HG03565 (cell line): ENCODE measurements around the gene ERBB4.

Experiments used
- ATAC-seq: cut with Tn5 transposase; IDR thresholded peaks from one replicate; pipeline ENCODE4 v1.9.1; 2021; ENCODE audit warnings: mild to moderate bottlenecking, moderate library complexity; ENCODE audit not compliant: unreplicated experiment

ERBB4 gene

DNA sequence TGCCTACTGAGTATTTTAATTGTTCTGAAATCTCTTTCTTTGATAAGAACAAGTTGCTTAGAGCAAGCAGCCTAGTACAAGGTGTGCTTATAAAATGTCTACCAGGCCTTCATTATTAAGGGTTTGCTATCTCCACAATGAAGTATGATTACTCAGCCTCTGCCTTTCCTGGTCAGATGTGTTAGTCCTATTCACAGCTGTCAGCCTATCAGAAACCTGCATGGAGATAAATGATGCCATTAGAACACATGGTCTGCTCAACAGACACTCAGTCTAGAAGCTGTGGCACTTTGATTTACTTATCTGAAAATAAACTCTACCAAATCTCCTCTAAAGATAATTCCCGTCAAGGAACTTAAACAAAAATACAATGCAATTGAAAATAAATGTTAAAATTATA, 448.7 kb downstream of the ERBB4 start:
- no peak for ATAC-seq

DNA sequence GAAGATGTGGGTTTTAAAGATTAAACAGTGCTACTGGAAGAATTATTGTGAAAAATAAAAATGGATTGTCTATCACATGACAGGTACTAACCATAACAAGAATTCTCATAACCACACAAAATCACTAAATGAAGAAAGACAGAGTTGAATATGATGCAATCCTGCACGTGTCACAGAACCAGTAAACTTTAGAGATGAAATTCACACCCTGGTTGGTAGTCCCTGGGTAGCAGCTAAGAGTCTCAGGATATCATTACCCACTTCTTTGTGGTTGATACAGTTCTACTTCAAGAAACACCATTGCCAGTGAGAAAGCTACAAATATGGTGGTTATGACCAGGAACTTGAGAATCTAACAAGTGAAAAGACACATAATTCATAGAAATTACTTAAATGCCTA, 450.2 kb downstream of the ERBB4 start:
- no peak for ATAC-seq

DNA sequence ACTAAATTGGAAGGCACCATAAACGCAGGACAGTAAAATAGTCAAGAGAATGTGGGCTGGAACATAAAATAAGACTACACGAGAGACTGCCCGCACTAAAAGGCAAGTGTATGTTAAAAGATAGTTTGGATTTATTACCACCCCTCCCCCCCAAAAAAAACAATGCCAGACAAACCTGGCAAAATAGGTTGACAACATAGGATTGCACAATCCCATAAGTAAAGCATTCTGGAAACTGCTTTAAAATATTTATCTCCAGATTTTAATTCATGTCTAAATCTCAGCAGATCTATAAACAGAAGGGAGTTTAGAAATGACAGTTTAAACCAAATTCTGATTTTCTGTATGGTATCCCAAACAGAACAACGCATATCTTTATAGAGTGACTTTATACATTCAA, 455.1 kb downstream of the ERBB4 start:
- no peak for ATAC-seq

DNA sequence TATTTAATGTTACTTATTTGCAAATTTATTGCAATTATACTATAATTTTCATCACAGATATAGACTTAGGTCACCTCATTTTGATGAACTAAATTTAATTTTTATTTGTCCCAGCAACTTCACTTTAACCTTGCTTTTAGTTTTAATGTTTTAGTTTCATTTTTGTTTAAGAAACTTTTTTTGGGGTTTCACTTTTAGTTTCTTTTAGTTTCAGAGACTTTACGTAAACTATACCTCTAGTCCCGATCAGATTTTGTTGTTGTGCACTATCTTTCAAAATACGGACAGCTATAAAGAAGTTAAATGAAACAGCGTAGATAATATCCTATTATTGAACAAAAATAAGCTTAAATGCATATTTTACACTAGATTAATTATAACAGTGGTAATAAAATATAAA, 460.5 kb downstream of the ERBB4 start:
- peak; percentile 76 for ATAC-seq

DNA sequence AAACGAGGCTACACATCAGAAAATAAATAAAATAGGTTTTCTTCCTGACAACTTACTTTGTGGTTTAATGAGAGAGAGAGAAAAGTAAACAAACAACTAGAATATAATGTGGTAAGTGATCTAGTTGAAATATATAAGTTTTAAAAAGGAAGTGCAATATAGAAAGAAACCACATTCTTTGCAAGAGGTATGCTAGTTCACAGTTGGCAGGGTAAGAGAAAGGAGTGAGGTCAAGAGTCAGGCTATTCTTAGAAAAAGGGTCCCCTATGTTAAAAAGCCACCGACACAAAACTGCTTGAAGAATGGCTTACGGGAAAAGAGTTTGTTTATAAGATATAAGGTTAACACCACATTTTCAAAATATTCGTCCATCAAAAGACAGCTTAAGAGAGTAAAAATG, 462.1 kb downstream of the ERBB4 start:
- ATAC-seq = no peak

DNA sequence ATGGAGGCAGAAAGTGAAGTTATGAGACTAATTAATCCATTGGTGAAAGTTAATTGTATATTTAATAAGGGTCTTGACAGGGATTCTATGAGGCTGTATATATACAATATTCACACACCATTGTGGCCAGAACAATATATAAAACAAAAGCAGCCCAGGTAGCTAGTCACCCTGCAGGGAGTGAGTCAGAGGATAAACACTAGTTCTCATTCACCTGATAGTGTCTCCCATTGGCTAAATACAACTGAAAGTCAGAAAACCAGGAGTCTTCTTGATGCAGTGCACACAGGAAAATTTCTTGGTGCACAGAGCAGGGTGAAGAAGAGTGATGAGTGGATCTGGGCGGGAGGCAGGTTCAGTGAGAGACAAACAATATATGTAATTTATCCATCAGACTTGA, 465.2 kb downstream of the ERBB4 start:
- no peak for ATAC-seq

DNA sequence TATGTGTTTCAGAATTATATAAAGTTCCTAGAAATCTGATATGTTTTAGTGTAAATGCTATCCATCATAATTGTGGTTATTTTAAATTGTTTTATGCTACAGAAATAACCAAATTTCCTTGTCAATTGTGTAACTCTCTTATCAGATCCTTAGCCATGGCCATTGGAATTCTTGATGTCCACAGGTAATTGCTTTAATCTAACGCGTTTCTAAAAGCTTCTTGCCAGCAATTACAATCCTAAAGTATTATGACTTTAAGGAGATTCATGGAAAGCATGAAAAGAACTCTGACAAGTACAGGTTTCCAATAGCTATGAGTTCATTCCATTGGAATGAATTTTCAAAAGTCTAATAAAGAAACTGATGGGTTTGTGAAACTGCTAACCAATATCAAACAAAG, 472.1 kb downstream of the ERBB4 start:
- no peak for ATAC-seq

DNA sequence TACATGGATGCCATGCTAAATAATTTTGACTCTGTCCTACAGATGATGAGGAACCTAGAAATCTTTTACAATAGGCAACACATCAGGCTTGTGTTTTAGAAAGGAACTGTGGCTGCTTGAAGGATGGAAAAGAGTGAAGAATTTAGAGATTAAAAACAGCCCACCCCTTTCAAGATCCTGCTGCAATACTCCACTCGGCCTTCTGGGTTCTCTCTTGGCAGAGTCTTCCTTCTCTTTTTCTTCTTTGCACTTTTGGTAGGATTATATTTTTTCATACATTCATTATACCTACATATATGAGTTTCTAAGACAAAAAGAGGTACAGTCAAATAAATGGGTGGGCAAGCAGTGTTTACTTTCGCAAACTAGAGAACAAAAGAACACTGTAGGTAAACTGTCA, 474.3 kb downstream of the ERBB4 start:
- ATAC-seq = no peak

DNA sequence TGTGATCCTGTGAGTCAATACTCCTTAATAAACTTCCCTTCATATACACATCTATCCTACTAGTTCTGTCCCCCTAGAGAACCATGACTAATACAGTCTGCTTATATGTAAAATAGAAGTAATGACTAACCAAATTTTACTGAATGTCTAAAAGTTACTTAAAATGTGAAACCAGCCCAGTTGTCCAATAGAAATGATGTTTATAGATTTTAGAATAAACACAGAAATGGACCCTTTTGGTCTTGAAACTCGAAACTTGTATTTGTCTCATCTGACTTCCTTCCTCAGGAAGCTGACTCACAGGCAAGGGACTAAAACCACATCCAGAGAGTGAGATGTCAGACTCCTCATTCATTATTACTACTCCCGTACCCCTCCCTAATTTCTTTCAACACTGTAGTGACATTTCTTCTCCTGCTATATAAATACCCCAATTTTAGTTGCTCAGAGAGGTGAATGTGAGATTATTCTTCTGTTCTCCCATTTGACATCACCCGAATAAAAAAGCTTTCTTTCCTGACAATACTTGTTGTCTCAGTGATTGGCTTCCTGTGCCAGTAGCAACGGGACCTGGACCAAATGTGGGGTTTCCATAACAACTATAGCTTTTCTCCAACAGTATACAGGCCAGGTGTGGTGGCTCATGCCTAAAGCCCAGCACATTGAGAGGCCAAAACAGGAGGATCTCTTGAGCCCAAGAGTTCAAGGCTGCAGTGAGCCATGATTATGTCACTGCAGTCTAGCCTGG, 486.0 kb downstream of the ERBB4 start:
- peak; percentile 60 for ATAC-seq

DNA sequence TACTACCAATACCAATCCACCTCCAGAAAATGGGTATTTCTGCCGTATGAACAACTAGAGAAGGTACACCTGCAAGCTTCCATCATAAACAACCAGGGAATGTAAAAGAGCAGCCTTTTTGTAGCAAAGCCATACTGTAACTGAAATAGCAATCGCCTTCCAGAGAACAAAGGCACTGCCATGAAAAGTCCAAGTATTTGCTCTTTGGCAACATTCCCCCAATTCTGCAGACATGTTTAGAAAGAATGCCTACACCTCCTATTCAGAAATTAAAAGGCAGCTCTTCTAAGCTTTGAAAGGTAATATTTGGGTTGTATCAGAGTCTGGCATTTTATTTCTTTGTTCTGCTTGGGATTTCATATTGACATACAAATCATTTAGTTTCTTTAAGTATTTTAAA, 487.7 kb downstream of the ERBB4 start:
- no peak for ATAC-seq

DNA sequence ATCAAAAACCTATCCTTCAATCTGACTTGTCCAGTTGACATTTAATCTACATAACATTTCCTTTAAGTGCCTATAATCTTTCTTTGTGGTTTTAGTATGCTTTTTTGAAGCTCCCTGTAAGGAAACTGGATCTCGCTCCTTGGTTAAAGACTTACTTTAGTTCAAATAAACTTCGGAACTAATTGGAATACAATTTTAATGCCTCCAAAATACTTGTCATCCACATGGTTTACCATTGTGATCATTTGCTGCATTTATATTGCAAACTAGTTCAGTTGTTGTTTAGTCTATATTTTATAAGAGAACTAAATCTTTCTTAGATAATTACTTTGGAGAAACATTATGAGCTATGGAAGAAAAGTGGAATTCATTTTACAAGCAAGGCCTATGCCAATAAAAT, 496.0 kb downstream of the ERBB4 start:
- ATAC-seq = no peak

DNA sequence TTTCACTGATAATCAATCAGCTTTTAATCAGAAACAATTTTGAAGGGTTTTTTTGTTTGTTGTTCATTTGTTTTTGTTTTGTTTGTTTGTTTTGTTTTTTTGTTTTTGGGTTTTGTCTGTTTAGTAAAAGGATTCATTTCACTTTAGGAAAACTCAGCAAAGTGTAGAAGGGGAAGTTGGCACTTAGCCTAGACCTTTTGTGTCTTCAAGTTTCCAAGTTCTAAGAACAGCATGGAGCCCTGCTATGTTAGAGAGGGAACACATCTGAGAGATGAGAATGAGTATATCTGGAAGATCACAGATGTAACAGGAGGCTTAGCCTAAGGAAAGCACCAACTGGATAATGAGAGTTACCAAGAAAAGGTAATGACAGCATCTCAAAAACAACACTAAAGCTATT, 501.5 kb downstream of the ERBB4 start:
- ATAC-seq = no peak

DNA sequence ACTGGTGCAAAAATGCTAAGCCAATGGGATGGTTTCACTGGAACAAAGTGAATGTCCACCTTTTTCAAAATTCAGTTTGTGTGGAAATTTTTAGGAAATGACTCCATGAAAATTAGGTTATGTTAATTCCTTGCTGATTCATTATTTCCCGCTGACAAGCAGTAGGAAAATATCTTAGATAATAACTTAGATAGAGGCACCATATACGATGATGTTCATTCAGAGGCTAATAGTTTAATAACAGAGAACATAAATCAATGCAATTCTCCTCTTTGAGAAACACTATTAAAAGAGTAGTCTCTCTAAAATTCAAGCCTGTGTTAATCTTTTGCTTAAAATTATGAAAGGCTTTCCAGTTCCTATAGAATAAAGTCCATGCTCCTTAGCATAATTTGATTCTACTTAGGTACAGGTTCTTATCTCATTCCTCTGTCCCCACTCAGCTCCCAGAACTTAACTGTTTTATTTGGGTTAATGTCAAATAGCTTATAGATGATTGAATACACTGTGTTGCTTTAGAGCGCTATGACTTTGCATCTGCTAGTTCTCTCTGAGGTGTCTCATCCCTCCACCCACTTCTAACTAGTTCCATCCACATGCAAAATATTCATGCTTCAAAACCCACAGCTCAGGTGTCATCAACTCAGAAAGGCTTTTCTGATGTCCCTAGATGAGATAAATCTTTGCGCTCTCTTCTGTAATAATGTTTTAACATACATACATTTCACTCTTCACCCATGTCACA, 503.6 kb downstream of the ERBB4 start:
- no peak for ATAC-seq

DNA sequence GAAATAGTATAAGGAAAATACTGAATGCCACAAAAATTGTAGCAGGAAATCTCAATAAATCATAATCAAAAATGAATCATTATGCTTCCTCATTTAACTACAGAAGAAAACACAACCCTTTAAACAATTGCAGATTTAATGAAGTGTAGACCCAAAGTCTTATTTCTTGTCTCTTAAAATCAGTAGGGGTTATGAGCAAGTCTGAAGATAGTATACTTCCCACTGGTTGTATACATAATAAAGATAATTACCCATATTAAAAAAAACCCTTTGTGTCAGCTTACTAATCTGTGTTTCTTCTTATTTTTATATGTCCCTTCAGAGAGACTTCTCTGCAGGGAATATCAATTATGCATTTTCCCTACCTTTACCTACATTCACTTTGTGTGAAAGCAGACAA, 504.7 kb downstream of the ERBB4 start:
- ATAC-seq = no peak

DNA sequence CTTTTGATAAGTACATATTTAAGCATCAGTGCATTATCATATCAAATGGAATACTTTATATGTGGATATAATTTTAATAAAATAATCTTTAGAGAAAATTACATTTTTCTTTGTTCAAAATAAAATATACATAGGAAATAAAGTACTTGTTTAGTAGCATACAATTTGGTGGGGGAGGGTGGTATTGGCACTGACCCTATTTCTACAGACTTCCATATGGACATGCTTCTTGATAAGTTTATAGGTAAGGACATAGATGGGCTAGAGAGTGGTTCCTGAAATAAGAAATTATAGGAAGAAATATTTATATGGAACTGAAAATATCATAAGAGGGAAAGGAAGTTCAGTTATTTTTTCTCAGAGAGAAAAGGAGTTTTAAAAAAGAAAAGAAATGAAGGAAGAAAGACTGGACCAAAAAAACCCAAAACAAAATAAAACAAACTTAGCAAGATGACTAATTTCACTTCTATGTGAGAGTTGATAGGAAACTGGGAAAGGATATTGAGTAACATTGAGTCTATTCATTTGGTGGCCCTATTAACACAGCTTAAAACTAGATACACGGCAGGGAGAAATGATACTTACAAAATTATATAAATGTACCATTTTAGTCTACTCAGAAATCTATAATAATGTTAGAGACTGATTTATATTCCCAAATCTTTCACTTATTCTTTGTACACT, 505.9 kb downstream of the ERBB4 start:
- ATAC-seq = no peak

DNA sequence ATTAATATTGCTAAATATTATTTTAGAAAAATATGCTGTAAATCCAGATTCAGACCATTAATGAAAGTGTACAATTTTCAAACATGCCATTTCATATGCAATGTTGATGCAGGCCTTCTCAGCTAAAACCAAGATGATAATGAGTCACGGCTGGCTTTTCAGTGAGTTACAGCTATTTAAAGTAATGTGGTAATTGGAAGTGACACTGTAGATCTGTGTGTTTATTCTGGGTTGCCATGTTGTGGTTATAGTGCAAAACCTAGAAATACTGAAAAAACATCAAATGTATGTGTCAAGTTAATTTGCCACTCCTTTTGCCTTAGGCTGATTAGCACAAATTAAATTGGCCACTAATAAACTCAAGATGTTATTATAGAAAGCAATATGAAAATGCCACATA, 506.6 kb downstream of the ERBB4 start:
- ATAC-seq = no peak

DNA sequence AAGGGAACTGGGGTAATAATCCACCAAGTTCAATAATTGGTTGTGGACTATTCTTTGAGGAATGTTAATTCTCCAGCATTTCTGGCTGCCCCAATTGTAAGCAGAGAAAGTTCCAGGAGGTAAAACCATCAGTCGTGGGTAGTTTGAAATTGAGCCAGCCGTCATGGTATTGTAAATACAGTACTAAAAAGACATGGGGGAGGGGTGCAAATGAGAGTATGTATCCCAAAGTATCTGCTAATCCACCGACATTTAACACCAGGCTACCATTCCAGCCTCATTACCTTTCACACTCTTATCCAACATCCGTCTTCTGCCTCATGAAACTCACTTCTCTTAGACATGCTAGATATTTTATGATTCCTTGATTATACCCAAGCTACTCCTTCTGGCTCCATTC, 507.9 kb downstream of the ERBB4 start:
- no peak for ATAC-seq

DNA sequence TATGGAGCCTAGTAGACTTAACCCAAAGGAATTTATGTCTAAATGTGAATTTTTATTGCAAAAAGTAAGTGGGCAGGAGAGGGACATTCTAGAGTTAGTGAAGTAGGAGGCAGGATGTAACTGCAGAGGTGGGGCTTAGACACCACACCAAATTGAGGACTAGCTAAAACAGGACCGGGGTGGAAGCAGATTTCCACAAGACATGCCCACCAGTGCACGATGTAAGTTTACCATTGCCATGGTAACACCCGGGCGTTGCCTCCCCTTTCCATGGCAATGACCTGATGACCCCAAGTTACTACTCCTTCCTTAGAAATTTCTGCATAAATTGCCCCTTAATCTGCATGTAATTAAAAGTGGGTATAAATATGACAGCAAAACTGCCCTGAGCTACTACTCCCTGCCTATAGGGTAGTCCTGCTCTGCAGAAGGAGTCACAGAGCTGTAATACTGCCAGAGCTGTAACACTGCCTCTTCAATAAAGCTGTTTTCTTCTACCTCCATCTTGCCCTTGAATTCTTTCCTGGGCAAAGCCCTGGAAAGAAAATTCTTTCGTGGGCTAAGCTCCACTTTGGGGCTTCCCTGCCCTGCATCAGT, 509.7 kb downstream of the ERBB4 start:
- ATAC-seq = no peak

DNA sequence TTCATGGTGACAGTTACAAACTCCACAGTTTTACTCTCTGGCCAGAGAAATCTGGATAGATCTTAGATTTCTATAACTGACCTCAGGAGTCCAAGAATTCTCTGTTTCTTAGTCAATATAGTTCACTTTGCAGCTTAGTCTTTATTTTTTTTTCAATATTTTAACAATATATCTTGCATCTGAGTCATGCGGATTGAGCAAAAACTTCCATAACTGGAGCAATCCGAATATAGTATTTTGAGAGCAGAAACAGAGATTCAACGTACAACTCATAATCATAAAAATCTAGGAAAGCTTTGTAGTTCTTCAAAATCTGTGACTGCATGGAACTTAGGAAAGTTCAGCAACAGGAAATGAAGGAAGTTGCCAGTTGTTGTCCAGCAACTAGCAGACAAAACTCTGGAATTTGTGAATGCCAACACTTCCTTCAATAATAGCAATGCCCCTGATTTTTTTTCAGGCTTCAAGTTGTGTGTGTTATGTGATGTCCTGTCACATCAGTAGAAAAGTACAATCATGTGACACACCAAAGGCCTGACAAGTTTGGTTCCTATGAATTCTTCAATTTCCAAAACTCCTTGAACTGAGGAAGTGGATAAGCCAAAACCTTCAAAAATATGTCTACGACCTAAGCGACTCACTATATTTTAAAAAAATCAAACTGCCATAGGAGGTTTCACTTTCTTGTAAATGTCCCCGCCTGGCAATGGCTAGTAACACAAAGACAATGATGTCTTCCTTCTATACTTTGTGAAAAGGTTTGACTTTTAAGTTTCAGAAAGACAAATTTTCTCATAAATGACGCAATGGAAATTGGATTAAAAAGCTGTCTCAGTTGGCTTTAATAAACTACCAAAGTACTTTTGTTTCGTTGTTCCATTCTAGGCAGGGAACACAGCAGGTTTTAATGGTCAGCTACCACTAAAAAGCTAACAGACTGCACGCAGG, 510.6 kb downstream of the ERBB4 start:
- ATAC-seq = no peak

DNA sequence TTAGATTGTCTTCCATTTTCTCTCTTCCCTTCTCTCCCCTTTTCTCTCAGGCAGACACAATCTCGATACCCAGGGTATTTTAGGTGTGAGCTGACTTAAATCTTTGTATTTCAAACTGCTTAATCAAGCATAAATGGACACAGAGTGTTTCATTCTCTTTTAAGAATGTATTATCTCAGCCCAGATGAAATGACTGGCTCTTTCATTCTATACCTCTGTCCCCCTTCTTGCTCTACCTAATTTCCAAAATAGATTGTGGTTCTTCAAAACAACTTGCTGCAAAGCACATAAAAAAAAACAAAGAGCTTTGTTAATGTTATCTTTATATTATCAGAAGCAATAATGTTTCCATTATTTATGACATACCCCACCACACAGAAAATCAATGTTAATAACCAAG, 514.6 kb downstream of the ERBB4 start:
- ATAC-seq = no peak

DNA sequence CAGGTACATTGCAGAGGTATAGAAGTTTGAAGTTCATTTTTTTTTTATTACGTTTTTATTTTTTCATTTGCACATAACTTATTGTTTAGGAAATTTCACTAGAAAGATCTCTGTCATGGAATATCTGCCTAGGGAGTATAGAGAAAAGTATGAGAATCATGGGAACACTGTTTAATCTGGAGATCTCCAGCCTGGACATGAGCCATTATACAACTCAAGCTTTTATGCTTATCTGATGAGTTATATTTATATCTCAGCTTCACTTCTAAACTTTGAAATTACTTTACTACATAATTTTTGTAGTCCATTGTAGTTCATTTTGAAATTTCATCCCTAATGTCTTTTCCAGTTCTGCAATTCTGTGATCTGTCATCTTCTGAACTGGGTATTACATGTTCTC, 515.6 kb downstream of the ERBB4 start:
- no peak for ATAC-seq
